22Rv1 (cell line): ENCODE results near the gene SYPL2.
A peak's percentile ranks its signal among the peaks of the same experiment; 100 is the strongest.

Experiments
- H3K27ac ChIP-seq: fragments of 450-650 bp; 2 replicates; pipeline ENCODE4 v1.5.1; 2017
- ZFX ChIP-seq: fragments of 450-650 bp; IDR thresholded peaks from 2 replicates; pipeline ENCODE4 v1.6.1; 2017; ENCODE audit warnings: antibody characterized with exemption, borderline replicate concordance
- TF ChIP-seq, protein P1 (sequence below): fragments of 450-650 bp; IDR thresholded peaks from 2 replicates; pipeline ENCODE4 v1.5.1; 2017; ENCODE audit warnings: mild to moderate bottlenecking

The SYPL2 gene

DNA sequence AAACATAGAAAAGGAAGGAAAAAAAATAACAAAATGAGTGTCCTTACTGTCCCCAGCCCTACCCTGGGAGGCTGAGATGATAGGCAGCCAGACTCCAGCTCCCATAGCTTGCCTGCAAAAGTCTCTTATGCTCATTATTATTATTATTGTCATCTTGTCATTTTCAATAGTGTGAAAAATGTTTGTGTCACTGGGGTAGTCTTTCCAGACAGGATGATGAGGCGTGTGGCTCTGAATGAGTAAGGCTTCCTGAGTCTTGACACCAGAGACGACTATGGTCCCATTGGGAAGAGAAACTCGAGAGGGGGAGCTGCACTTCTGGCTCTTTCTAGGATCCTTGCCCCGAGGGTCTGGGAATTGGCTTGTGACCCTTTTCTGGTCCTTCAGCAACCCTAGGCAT is 26.4 kb downstream of the SYPL2 start:
- H3K27ac ChIP-seq = no peak overlapping the region
- TF ChIP-seq ZFX = no peak
- TF ChIP-seq, protein P1, sequence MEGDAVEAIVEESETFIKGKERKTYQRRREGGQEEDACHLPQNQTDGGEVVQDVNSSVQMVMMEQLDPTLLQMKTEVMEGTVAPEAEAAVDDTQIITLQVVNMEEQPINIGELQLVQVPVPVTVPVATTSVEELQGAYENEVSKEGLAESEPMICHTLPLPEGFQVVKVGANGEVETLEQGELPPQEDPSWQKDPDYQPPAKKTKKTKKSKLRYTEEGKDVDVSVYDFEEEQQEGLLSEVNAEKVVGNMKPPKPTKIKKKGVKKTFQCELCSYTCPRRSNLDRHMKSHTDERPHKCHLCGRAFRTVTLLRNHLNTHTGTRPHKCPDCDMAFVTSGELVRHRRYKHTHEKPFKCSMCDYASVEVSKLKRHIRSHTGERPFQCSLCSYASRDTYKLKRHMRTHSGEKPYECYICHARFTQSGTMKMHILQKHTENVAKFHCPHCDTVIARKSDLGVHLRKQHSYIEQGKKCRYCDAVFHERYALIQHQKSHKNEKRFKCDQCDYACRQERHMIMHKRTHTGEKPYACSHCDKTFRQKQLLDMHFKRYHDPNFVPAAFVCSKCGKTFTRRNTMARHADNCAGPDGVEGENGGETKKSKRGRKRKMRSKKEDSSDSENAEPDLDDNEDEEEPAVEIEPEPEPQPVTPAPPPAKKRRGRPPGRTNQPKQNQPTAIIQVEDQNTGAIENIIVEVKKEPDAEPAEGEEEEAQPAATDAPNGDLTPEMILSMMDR = no peak

DNA sequence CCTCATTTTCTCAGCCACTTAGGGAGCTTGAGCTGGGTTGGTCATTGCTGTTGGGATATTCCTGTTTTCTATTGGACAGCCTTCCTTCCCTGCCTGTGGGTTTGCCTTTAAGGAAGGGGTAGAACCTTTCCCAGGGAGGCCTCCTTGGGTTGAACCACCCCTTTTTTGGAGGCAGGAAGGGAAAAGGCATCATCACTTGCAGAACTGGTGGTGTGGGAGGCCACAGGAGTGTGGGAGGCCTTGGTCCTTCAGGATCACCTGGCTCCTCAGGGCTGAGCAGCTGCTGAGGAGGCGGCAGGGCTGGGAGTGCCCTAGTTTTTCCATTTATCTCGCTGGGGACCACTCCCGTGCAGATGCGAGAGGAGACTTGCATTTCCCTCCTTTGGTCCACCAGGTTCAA is 26.9 kb downstream of the SYPL2 start:
- TF ChIP-seq ZFX = no peak
- TF ChIP-seq, protein P1 = no peak
- 0 out of 2 replicates have a peak overlapping the region, but pooled peaks have one; percentile 73 for H3K27ac ChIP-seq

DNA sequence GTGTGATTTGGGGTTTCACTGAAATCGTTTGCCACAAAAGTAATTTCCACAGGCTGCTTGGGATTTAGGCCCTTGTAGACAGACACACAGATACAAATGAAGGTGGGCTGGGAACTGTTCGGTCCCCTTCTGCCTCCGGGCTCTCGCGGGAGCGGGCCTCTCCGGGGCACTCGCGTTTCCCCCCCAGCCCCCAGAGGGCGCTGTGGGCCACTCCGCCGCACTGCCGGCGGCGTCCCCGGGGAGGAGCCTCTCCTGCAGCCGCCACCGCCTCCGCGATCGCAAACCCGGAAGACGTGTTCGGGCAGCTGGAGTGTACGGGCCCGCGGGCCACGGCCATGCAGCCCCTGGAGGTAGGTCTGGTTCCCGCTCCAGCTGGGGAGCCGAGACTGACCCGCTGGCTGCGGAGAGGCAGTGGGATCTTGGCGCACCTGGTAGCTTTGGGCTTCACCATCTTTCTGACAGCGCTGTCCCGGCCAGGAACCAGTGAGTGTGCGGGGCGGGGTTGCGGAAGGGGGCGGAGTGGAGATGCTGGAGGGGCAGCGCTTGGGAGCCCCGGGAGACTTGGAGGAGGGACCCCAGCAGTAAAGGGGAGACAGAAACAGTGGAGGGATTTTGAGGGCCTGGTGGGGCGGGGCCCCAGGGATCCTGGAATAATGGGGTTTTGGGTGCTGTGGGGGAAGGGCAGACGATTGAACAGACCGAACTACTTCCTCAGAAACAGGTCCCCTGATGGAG is 27.6 kb downstream of the SYPL2 start, which contains the start of gene CYB561D1:
TSS of gene CYB561D1 (plus strand) at position 290 of the 735 bp plus-strand sequence. CDS start at position 336, 46 bp downstream.
- TF ChIP-seq, protein P1 = peak; percentile 98
- no peak for TF ChIP-seq ZFX
- peak within 1 kb of the TSS; percentile 73 for H3K27ac ChIP-seq

DNA sequence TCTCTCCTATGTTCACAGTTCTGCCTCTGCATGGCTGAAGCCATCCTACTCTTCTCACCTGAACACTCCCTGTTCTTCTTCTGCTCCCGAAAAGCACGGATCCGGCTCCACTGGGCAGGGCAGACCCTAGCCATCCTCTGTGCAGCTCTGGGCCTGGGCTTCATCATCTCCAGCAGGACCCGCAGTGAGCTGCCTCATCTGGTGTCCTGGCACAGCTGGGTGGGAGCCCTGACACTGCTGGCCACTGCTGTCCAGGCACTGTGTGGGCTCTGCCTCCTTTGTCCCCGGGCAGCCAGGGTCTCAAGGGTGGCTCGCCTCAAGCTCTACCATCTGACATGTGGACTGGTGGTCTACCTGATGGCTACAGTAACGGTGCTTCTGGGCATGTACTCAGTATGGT is 29.4 kb downstream of the SYPL2 start:
- H3K27ac ChIP-seq = no peak overlapping the region
- TF ChIP-seq, protein P1 = no peak

DNA sequence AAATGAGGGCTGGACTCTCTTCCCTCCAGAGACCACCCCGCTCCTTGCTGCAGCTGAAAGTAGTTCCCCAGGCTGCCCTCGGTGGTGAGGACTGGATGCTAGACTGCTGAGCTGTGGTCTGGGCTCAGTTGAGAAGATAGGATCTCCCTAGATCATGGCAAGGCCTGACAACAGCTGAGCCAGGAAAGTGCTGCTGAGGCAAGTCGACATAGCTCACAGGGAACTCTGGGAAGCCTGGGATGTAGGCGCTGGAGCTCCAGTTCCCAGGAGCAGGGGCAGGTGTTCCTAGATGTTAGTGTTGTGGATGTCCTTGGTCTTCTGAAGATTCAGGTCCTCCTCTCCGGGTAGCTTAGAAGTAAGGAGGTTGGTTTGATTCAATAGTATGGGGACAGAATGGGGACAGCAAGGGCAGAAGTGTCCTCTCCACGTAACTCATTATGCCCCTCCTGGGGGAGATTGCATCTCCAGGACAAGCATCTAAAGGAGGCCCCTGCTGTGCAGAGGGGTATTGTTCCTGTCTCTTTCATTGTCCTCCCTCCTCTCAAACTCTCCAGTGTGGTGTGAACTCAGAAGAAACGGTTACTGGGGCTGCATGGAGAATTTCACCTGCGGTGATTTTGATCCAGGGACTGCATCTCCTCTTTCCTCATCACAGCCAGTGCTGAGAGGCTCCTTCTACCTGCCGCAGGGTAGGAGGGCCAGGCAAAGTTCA is 31.3 kb downstream of the SYPL2 start:
- TF ChIP-seq, protein P1 = no peak
- no peak for TF ChIP-seq ZFX
- H3K27ac ChIP-seq = no peak overlapping the region

DNA sequence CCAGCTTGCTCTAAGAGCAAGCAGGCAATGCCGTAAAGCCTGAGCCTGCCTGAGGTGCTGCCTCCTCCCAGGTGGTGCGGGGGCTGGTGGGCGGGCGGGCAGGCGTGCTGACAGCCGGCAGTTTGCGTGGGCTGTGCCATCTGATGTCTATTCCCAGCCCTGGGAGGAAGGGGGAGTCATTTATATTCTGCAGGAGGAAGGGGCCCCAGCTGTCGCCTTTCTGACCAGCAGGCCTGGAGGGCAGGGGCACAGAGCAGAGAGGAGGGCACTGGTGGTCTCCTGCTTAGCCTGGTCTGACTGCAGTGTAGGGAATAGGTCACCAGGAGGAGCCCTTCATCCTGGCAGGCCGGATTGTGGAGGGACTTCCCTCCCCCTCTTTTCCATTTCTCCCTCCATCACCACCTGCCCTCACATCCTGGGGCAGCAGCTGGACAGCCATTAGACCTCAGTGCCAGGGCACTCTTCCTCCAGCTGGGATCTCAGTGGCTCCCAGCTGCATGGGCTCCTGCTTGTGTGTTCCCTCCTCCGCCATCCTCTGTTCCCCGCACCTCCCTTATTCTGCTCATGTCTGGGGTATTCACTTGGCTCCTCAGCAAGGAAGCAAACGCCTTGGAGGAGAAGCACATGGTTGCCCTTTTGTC is 31.9 kb downstream of the SYPL2 start:
- no peak for TF ChIP-seq ZFX
- TF ChIP-seq, protein P1 = peak; percentile 48
- H3K27ac ChIP-seq = no peak overlapping the region

DNA sequence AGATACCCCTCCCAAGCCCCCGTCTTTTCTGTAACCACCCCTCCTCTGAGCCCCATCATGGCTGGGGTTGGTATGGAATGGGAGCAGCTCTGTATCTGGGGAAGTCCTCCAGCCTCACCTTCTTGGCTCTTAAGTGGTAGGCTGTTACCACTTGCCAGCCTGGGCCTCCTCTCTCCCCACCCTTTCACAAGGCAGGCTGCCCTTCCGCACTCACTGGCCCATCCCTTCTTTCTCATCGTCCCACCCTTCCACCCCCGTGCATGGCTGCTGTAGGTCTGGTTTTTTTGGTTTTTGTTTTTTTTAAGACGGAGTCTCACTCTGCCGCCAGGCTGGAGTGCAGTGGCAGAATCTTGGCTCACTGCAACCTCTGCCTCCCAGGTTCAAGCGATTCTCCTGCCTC is 32.7 kb downstream of the SYPL2 start:
- TF ChIP-seq ZFX = no peak
- TF ChIP-seq, protein P1 = no peak
- no peak overlapping the region for H3K27ac ChIP-seq
